Psoas muscle (tissue), 8 donors: ENCODE measurements around the gene ABHD12B. TPM values are rescaled to one million over a fixed set of nuclear protein-coding genes. Genes with fewer than 3 reads are reported as not detected.

ENCODE experiments used
- ATAC-seq, 4 donors: fragments of 200-7000 bp; cut with Tn5 transposase; one replicate each; pipeline ENCODE4 v1.9.1; 2020; ENCODE audit warnings: moderate library complexity in 3 of 4, mild to moderate bottlenecking in 2 of 4
- DNase-seq, 2 donors: peaks; one replicate each; pipeline ENCODE4 v3.0.0-alpha.2; 2020
- H3K27ac ChIP-seq: fragments of 200-600 bp; one replicate; pipeline ENCODE4 v1.8.0; 2022
- H3K27me3 ChIP-seq, 3 donors: fragments of 200-600 bp in 1 of 3; one replicate each; pipeline versions ENCODE4 v1.6.1 to v1.8.0; 2013 to 2022; ENCODE audit warnings: low read length in 2 of 3, mild to moderate bottlenecking in 2 of 3, moderate library complexity in 1 of 3; ENCODE audit not compliant: insufficient read depth in 3 of 3
- H3K36me3 ChIP-seq, 2 donors: fragments of 200-600 bp in 1 of 2; one replicate each; pipeline versions ENCODE4 v1.6.1 to v1.8.0; 2013 to 2022; ENCODE audit warnings: low read depth in 1 of 2, mild to moderate bottlenecking in 1 of 2, moderate library complexity in 1 of 2; ENCODE audit not compliant: insufficient read depth in 1 of 2
- H3K4me1 ChIP-seq: fragments of 200-600 bp; one replicate; pipeline ENCODE4 v1.8.0; 2022
- H3K4me3 ChIP-seq: fragments of 200-600 bp; one replicate; pipeline ENCODE4 v1.8.0; 2022; ENCODE audit warnings: mild to moderate bottlenecking
- H3K9me3 ChIP-seq: fragments of 200-600 bp; one replicate; pipeline ENCODE4 v1.8.0; 2022
- WGBS, 3 donors: extraction: QIAGEN DNeasy Blood & Tissue Kit; methylation state at CpG; one replicate each; pipeline versions ENCODE4 v1.1.6 to v1.1.7; 2013; 5-methylcytosine and 5-hydroxymethylcytosine counted together
- intact Hi-C, 2 donors: fragments of 100-400 bp; cut with DNase I; formaldehyde crosslinking; loops; one replicate each; pipeline versions ENCODE4 v1.11.0 to v1.14.2; 2022
- polyA plus RNA-seq, 3 donors: library from polyadenylated mRNA; stranded (reverse); fragments of 200-250 nt; gene quantifications; one replicate each; pipeline ENCODE4 v1.2.3, GENCODE V29; 2013
- total RNA-seq, 4 donors: library from RNA; stranded (reverse); fragmentation: NEBNext Ultra II Directional in 2 of 4; extraction: Animal tissue kit (Norgen Biotek cat#: 25700) in 2 of 4; gene quantifications; one replicate each; pipeline versions ENCODE4 v1.2.1 to v1.2.4, GENCODE V29; 2021 to 2023
- TF ChIP-seq, protein P1 (sequence below): fragments of 200-600 bp; IDR thresholded peaks from one replicate; pipeline ENCODE4 v1.8.0; 2022; ENCODE audit warnings: antibody characterized with exemption
- donor health status: healthy with polysubstance abuse.
- donor health status: DM: no; HTN: no; CAD: no; lungs with moderate emphysema.
- donor health status: Bipolar disorder and iron deficiency.
- donor health status: healthy.
- donor health status: DM: yes; HTN: yes; CAD: no.
- donor health status: DM: no; HTN: no; CAD: no.
- donor health status: DM: no; HTN: no; CAD: no.
- donor health status: DM: yes; HTN: yes; CAD: no.

ABHD12B gene
- total and polyA plus RNA-seq, 7 donors, result not detected

DNA sequence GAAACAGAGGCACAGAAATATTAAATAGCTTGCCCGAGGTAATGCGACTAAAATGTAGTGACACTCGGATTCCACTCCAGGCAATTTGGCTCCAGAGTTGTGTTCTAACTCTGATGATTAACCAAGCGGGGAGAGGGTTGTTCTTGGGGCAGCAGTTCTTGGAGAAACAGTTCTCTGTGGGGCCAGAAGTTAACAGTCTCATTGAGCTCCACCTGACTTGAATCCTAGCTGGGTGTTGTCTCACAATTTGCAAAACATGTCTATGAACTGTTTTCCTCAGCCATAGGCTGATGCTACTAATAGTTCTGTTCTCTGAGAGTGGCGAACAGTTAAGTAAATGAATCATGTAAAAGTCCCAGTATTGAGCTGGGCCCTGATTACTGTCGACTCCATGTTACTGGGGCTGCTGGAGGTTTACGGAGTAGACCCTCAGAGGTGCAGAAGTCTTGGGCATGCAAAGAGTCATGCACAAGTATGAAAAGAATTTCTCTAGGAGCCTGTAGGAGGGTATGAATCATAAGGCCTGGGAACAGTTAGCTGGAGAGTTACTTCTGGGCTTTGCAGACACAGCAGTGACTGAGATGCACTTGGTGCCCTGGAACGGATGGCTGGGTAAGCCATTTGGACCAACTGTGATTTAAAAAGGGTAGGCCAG is 25.5 kb upstream of the ABHD12B start:
- intact Hi-C loops, result no loop called here
- WGBS, 3 donors, result 89 to 93% (median 90%) methylated on average over 8 of the region's 8 CpGs

DNA sequence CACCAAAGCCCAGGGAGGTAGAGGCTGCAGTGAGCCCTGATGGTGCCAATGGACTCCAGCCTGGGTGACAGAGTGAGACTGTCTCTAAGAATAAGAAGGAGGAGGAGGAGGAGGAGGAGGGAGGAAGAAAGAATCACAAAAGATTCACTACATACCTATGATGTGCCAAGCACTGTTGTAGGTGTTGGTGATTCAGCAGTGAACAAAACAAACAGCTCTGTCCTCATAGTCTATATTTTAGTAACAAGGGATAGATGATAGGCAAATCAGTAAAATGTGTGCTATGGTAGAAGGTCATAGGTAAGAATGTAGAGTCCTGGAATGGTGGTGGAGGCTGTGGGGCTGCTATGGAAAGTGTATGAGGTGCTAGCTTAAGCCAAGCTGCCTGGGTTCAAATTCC is 18.0 kb upstream of the ABHD12B start:
- TF ChIP-seq, protein P1, sequence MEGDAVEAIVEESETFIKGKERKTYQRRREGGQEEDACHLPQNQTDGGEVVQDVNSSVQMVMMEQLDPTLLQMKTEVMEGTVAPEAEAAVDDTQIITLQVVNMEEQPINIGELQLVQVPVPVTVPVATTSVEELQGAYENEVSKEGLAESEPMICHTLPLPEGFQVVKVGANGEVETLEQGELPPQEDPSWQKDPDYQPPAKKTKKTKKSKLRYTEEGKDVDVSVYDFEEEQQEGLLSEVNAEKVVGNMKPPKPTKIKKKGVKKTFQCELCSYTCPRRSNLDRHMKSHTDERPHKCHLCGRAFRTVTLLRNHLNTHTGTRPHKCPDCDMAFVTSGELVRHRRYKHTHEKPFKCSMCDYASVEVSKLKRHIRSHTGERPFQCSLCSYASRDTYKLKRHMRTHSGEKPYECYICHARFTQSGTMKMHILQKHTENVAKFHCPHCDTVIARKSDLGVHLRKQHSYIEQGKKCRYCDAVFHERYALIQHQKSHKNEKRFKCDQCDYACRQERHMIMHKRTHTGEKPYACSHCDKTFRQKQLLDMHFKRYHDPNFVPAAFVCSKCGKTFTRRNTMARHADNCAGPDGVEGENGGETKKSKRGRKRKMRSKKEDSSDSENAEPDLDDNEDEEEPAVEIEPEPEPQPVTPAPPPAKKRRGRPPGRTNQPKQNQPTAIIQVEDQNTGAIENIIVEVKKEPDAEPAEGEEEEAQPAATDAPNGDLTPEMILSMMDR, result no peak
- no peak for ATAC-seq
- intact Hi-C loops, result no loop called here

More for the DNA sequence above, 25.5 kb upstream of the ABHD12B start:
- Histone ChIP-seq H3K27ac (no peak overlapping the region), H3K4me3 (no peak overlapping the region), H3K4me1 (no peaks in the 10 kb centered on the region), H3K36me3 (no peaks in the 10 kb centered on the region), H3K27me3 (no peaks in the 10 kb centered on the region), H3K9me3 (no peaks in the 10 kb centered on the region)
- TF ChIP-seq, protein P1, result no peak
- DNase-seq, result no peak
- no peak for ATAC-seq

GRCh38 chr14:50854521-50854920 is 17.3 kb upstream of the ABHD12B start:
- H3K4me3 ChIP-seq, result no peak overlapping the region
- no peaks in the 10 kb centered on the region for H3K9me3 ChIP-seq
- TF ChIP-seq, protein P1, result no peak
- intact Hi-C loops, result no loop called here
- H3K4me1 ChIP-seq, result peaks cover 4% of the 10 kb centered on the region
- no peak for DNase-seq
- 80 to 82% (median 81%) methylated on average over 5 of the region's 5 CpGs for WGBS, 3 donors
- ATAC-seq, result no peak
- no peak overlapping the region for H3K27ac ChIP-seq
- no peaks in the 10 kb centered on the region for H3K27me3 ChIP-seq
- H3K36me3 ChIP-seq, result no peaks in the 10 kb centered on the region

More for the DNA sequence above, 18.0 kb upstream of the ABHD12B start:
- Histone ChIP-seq H3K9me3 (no peaks in the 10 kb centered on the region), H3K4me1 (no peaks in the 10 kb centered on the region), H3K27me3 (no peaks in the 10 kb centered on the region), H3K4me3 (no peak overlapping the region), H3K27ac (no peak overlapping the region), H3K36me3 (no peaks in the 10 kb centered on the region)
- DNase-seq, result no peak

DNA sequence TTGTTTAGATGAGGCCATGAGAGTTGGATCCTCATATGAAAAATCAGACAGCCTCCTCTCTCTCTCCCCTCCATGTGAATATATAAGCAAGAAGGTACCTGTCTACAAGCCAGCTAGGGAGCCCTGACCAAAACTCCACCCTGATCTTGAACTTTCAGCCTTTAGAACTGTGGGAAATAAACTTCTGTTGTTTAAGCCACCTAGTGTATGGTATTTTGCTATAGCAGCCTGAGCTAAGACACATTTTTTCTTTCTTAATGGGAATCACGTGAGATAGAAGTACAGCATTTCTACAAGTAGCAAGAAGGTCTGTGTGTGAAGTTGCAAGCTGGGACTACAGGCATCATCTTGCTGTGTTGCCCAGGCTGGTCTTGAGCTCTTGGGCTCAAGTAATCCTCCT is 16.3 kb upstream of the ABHD12B start:
- Histone ChIP-seq H3K27ac (no peak overlapping the region), H3K36me3 (no peaks in the 10 kb centered on the region), H3K9me3 (no peaks in the 10 kb centered on the region), H3K4me3 (no peak overlapping the region), H3K4me1 (peaks cover 8% of the 10 kb centered on the region), H3K27me3 (no peaks in the 10 kb centered on the region)
- TF ChIP-seq, protein P1, result no peak
- WGBS, 3 donors, result 65 to 79% (median 68%) methylated on average over 1 of the region's 1 CpG
- DNase-seq (no peak), ATAC-seq (no peak)
- intact Hi-C loops, result no loop called here

DNA sequence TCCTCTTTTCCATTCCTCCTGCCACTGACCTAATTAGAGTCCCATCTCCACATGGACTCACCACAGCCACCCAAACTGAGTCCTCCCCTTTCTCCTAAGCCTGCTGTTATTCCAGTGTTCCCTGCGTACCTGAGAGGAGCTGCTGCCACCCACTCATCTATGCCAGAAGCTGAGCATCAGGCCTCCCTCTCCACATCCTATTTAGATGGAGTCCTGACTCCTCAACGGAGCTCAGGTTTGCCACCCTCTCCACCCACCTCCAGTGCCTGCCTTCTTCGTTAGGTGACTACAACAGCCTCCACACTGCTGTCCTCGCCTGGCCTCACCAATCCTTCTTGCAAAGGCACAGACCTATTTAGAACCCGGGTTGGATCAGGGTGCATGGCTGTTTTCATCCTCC is 15.2 kb upstream of the ABHD12B start:
- H3K4me1 ChIP-seq, result peaks cover 10% of the 10 kb centered on the region
- no peak overlapping the region for H3K27ac ChIP-seq
- 72 to 85% (median 73%) methylated on average over 5 of the region's 5 CpGs for WGBS, 3 donors
- ATAC-seq (no peak), DNase-seq (no peak)
- no peaks in the 10 kb centered on the region for H3K9me3 ChIP-seq
- TF ChIP-seq, protein P1, result no peak
- H3K36me3 ChIP-seq, result no peaks in the 10 kb centered on the region
- intact Hi-C loops, result no loop called here
- H3K27me3 ChIP-seq, result no peaks in the 10 kb centered on the region
- H3K4me3 ChIP-seq, result no peak overlapping the region
